Measurements from ENCODE around the gene P3R3URF. TPM values are rescaled to one million over a fixed set of nuclear protein-coding genes. Genes with fewer than 3 reads are reported as not detected.
"Not testable (repeated sequence)": the region's sequence is repeated elsewhere in the genome, so short reads cannot be mapped to it uniquely, and the experiment has no call there.

P3R3URF gene
- total RNA-seq (2014; rRNA removed; shearing (Covaris generic)): not detected in 2 replicates

DNA sequence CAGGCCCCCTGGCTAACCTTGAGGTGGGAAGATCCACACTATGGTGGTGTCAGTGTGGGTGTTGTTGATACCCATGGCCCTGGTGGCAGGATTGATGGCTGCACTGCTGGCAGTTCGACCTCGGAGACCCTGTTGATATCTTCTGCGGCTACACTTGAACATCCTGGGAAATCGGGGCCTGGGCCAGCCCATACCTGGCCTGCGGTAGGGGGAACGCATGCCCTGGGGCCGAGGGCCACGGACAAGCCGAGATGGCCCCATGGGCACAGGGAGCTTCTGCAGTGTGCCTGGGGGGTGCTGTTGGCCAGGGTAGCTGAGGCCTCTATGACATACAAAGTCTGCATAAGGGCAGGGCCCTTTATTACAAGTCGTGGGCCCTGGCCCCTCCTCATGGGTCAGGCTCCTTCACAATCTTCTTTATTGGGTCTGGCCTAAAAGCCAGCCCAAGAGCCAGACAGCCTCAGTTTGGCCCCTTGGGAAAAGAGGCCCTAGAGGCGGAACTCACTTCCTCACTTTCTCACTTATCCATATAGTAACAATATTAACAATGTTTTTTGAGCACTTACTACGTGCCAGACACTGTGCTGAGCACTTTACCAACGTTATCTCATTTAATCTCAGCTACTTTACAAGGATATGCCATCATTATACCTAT is at the start of gene P3R3URF:
Gene P3R3URF, minus strand, starts transcription at position 278 of the 655 bp plus-strand sequence. Its CDS starts 17 bp downstream, at position 261.
- DNase-seq (ENCODE audit: low read depth): no peak

DNA sequence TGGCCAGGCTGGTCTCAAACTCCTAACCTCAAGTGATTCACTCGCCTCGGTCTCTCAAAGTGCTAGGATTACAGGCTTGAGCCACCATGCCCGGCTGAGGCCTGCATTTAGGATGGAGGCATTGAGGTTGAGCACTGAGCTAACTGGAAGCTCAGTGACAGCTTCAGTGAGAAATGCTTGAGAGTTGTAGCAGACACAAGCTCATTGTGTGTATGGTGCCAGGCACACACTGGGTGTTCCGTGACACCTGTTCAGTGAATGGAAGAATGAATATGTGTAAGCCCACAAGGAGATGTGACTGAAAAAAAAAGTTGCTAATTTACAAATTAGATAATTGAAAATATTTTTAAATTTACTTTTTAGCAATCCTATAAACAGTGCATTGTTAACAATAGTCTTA is 48.7 kb upstream of the P3R3URF start:
- no peak for DNase-seq (ENCODE audit: low read depth)

DNA sequence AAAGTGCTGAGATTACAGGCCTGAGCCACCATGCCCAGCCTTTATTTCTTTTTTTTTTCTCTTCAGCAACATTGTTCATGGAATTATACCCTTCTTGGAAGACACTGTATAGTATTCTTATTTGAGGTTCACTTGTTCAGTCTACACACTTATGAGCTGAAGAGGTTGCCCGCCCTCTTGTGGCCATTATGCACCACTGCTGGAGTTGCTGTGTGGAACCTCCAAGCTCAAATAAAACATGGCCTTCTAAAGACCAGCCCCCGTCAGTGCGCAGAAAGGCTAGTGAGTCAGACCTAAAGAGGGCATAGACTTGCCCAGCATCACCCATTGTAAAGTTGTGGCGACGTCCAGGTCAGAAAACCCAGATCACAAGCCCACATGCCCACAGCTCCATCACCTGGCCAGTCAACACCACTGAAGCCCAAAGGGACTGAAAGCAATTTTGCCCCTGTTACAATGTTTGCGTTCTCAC is 47.2 kb upstream of the P3R3URF start:
- peak; percentile 89 for DNase-seq (ENCODE audit: low read depth)

DNA sequence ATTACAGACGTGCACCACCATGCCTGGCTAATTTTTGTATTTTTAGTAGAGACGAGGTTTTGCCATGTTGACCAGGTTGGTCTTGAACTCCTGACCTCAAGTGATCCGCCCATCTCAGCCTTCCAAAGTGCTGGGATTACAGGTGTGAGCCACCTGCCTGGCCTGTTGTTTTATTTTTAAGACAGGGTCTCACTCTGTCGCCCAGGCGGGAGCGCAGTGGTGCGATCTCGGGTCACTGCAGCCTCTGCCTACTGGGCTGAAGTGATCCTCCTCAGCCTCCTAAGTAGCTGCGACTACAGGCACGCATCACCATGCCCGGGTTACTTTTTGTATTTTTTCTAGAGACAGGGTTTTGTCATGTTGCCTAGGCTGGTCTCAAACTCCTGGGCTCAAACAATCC is 46.8 kb upstream of the P3R3URF start:
- DNase-seq (ENCODE audit: low read depth): not testable (repeated sequence)

DNA sequence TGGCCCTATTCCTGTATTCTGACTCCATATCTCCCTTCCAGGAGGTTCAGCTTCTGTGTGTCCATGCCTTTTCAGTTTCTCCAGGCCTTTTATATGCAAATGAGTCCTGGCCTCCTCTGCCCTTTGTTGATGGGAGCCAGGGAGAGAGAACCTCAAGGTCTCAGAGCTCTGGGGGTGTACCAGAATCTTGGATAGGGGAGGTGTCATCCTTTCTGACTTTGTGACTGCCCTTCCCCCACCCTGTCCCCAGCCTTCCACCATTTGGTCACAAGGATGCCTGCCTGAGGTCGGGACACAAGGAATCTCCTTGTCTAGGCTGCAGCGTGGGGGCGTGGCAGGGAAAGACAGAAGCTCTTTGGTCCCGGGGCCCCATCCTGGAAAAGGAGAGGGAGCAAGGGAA is 45.5 kb upstream of the P3R3URF start:
- no peak for DNase-seq (ENCODE audit: low read depth)

DNA sequence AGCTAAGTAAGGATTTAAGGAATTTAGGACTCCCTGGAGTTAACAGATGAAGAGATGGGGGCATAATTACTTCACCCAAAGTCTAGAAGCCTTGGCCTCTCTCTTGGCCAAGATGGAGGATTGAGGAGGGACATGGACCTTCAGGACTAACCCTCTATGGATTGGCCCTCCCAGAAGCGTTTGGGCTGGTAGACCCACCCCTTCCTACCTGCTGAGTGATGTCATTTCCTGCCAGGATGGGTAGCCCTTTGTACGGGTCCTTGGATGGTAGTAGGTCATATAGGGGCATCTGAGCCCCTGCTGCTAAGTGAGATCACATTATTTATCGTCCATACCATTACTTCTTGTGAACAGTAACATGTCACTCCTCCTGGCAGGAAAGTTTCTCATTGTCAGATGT is 44.5 kb upstream of the P3R3URF start:
- no peak for DNase-seq (ENCODE audit: low read depth)

DNA sequence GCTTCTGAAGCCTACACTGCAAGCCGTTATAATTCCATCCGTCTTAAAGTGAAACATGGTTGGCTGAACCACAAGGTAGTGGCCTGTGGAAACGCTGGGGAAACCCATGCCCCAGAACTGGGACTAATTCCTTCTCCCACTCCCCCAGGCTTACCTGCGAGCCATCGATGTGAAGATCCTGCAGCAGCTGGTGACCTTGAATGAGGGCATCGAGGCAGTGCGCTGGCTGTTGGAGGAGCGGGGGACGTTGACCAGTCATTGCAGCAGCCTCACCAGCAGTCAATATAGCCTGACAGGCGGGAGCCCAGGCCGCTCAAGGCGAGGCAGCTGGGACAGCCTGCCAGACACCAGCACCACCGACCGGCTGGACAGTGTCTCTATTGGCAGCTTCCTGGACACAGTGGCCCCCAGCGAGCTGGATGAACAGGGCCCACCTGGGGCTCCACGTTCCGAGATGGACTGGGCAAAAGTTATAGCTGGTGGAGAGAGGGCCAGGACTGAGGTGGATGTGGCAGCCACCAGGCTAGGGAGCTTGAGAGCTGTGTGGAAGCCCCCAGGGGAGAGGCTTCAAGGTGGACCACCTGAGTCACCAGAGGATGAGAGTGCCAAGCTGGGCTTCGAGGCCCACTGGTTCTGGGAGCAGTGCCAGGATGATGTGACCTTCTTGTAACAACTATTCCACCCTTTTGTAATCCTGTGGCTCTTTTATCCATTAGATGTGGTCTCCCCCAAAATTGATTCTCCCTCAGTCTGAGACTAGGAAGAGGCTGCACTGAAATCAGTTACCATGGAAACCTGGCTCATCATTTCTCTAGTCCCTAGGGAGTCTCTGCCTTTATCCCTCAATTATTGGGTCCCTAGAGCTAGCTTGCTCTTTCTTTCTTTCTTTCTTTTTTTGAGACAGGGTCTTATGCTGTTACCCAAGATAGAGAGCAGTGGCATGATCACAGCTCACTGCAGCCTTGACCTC is 43.5 kb upstream of the P3R3URF start:
- DNase-seq (ENCODE audit: low read depth): peak; percentile 40

DNA sequence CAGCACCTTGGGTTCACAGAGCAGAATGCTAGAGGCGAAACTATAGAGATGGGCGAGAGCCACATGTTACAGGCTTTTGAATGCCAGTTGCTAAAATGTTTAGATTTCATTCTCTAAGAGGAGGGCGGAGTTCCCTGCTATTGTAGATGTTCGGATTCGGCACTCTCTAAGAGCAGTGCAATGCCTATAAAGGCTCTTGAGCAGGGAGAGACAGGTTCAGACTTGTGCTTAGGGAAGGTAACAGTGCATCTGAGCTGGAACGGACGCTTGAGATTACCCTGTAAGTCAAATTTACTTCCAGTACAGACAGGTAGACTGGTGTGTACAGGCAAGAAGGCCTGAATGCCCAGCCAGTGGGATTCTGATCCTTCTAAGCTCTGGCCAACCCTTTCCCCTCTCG is 42.2 kb upstream of the P3R3URF start:
- no peak for DNase-seq (ENCODE audit: low read depth)

DNA sequence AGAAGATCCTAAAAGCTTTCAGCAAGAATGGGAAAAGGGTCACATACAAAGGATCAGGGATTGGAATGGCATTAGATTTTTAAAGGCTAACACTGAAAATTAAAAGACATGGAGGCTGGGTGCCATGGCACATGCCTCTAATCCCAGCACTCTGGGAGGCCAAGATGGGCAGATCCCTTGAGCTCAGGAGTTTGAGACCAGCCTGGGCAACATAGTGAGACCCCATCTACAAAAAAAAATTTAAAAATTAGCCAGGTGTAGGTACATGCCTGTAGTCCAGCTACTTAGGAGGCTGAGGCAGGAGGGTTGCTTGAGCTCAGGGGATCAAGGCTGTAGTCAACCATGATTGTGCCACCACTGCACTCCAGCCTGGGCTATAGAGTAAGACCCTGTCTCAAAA is 39.2 kb upstream of the P3R3URF start:
- DNase-seq (ENCODE audit: low read depth): no peak

DNA sequence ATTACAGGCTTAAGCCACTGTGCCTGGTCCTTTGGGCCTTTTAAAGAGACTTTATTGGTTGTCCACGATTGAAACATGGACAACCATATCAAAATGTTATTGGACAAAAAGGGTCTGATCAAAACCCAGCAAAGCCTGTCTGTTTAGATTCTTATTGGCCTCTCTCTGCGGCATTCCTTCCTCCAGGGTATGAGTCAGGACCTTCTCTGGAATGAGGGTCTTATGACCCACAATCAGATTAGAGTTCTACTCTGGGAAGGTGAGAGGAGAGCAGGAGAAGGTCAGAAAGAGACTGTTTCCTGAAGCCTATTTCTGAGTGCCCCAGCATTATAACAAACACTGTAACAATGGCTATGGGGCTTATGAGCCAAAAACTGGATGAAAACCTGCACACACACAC is 34.8 kb upstream of the P3R3URF start:
- DNase-seq (ENCODE audit: low read depth): no peak

DNA sequence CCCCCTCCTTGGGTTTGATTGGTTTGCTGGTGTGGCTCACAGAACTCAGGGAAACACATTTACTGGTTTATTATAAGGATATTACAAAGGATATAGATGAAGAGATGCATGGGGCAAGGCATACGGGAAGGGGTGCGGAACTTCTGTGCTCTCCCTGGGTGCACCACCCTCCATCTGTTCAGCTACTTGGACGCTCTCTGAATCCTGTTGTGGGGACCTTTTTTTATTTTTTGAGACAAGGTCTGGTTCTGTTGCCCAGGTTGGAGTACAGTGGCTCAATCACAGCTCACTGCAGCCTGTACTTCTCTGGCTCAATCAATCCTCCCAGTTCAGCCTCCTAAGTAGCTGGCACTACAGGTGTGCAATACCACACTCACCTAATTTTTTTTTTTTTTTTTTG is 34.3 kb upstream of the P3R3URF start:
- DNase-seq (ENCODE audit: low read depth): no peak

DNA sequence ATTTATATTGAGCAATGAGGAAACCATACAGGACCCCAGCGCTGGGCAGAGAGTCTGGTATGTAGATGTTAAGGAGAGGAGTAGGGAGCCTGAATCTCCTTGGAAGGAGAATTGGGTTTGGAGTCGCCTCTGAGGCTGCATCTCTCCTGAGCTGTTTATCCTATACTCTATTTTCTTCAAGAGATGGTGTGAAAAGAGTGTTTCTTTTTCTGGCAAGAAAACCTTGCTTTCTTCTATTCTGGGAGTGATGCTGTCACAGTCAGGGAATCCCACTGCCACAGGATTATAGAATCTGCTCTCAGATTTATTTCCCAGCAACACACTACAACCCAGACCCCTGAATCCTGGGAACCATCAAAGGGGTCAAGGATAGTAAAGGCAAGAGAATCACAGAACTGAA is 30.1 kb upstream of the P3R3URF start:
- DNase-seq (ENCODE audit: low read depth): no peak

DNA sequence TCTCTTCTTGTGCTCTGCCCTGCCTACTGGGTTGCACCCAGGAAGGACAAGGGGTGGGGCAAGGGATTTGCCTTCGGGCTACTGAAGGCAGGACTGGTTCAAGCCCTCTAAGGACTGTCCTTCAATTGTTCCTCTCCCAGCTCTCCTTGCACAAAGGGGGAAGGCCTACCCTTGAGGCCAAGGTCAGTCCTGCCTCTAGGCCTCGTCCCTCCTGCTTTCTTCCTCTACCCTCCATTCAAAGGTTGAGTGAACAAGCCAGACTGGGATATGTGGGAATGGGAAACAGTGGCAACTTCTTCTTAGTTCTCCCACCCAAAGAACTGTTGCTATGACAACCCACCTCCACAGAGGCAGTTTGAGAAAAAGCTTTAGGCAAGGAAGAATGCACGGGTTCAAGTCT is 29.5 kb upstream of the P3R3URF start:
- no peak for DNase-seq (ENCODE audit: low read depth)

DNA sequence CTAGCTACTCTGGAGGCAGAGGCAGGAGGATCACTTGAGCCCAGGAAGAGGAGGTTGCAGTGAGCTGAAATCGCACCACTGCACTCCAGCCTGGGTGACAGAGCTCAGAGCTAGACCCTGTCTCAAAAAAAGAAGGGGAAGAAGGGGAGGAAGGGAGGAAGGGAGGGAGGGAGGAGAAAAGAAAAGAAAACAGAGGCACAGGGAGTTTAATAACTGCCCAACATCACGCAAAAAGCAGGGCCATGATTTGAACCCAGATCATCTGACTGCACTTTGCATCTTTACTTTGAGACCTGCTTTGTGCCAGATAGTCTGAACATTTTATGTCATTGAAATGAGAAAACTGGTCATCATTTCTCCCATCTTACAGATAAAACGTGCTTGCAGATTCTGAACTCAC is 28.9 kb upstream of the P3R3URF start:
- no peak for DNase-seq (ENCODE audit: low read depth)

DNA sequence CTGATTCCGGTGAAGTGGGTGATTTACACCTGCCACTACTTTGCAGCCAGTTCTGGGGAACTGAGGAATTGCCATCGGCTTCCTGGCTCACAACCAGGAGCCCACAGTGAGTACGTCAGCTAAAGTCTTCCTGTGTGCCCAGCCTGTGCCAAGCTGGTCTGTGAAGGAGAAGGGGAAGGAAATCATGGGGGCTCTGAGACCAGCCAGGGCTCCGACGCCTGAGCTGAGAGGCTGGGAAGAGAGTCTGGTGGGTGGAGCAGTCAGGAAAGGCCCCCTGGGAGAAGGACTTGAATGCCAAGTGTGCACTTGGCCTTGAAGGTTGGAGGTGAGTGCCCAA is 28.1 kb upstream of the P3R3URF start:
- no peak for DNase-seq (ENCODE audit: low read depth)

DNA sequence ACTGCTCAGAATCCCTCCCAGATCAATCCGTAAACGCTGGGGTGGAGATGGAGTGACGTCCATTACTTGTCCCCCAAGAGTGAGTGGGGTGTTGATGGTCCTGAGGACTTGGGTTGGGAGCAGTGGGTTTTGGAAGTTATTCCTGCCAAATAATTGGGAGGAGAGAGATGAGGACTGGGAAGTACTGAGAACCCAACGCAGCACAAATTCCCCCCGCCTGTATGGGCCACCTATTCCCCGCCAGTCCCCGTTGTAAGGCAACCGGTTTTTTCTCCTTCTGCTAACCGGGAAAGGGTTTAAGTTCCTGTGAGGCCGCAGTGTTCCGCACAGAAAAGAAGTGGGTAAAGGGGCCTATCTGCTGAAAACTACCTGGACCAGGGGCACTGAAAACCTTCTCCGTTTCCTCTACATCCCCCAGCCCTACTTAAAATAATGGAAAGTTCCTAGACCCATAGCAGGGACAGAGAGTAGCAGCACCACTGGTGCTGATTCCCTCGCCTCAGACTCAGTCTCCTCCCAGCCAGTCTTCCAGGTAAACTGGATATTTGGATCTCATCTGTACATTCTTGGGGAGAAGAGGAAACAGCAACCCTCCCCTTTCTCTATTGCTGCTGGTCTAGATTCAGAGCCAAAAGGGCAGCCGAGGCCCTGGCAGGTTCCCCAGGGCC is 27.6 kb upstream of the P3R3URF start:
- no peak for DNase-seq (ENCODE audit: low read depth)

DNA sequence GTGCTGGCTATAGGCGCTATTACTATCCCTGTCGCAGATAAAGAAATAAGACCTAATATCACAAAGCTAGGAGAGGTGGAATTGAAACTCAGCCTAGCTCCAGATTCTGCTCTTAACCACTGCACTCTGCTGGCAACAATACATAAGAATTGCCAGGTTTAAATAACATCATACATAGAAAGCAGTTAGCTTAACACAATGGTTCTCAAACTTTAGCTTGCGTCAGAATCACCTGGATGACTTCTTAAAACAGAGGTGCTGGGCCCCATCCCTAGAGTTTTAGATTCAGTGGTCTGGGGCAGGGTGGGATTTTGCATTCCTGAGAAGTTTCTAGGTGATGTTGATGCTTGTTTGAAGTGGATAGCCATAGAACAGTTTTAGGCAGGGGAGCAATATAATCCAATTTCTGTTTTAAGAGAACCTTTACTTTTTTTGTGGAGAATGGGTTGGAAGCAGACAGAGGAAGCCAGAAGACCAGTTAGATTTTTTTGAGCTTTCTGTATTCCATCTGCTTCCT is 23.0 kb upstream of the P3R3URF start:
- no peak for DNase-seq (ENCODE audit: low read depth)

DNA sequence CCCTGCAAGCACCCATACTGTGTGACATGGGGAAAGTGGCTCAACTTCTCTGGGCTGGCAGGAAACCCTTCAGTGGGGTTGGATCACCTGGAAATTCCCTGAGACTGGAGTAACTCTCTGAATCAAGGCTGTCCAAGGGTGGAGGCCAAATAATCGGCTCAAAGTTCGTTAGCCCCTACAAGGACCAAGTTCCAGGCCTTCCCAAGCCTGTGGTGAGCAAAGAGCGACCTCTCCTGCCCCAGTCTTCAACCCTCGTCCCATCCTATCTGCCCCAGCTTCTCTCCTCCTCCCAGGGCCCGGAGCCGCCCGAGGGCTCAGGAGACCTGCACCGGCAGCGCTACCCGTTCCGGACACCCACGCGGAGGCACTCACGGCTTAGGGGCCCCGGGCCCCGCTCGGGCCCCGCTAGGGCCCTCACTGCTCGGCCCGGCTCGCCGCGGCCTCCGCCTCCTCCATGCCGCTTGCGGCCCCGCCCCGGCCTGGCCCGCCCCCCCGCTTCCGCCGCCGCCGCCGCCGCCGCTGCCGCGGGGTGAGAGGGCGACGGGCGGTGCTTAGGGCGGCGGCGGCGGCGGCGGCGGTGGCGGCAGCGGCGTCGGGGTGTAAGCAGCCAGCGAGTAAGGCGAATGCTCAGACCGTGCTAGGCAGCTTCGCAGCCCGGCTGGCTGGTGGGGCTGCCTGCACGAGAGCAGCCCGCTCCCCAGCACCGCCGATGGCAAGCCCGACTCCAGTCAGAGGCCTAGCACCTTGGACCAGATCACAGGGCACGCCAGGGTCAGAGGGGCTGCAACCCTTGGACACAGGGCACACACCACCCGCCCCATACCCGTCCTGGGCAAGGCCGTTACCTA is 21.9 kb upstream of the P3R3URF start, which contains the start of gene POMGNT1:
Gene POMGNT1, minus strand, starts transcription at position 471 of the 848 bp plus-strand sequence. CDS start 613 bp downstream, outside the sequence.
- DNase-seq (ENCODE audit: low read depth): peak; percentile 89

DNA sequence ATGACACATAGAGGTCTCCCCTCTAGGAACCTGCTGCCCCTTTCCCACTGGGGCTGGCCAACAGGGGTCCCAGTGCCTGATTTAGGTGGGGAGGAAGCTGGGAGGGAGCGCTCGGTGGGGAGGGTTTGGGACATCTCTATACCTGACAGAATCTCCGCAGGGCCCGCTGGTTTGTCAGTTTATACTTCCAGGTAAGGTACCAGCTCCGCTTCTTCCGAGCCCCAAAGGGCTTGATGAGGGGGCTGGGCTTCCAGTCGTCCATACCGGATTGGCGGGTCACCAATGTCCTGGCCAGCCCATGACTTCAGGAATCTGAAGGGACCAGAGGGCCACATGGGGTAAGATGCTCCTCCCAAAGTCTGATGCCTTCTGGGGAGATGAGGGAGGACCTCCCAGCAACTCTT is 21.3 kb upstream of the P3R3URF start:
- no peak for DNase-seq (ENCODE audit: low read depth)

DNA sequence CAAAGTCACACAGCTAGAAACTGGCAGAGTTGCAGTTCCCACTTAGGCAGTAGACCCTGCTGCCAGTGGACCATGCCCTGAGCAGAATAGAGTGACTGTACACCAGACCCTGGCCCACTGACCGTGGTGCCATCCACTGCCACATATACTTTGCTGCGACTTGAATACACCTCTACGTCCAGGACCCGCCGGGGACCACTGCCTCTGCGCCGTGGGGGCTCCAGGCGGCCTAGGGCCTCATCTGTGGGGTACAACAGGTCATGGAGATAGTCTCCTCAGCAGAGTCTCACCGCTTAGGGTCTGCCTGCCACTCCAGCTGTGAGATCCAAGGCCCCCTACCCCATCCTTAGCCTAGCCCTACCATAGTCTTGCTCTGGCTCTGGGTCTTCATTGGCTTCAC is 20.3 kb upstream of the P3R3URF start:
- DNase-seq (ENCODE audit: low read depth): no peak

DNA sequence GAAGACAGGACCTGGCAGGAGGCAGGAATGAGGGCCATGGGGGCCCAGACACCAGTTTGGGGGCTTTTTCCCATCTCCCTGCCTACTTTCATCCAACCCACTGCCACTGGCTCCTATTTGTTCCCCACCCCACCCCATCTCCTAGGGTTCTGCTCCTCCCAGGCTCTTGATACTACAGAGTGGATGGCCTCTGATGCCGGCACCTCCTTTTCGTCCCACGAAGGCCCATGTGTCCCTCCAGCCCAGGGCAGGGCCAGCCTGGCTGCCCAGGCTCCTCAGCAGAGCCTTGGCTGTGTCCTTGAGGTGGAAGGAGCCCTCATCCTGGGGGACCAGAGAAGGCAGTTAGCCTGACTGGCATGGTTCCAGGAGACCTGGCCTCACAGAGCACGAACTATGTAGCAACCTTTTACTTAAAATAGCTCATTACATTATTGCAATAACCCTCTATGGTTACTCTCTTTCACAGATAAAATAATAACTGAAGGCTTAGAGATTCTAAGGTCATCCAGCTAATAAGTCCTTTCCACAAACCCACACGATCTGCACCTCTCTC is 18.4 kb upstream of the P3R3URF start:
- DNase-seq (ENCODE audit: low read depth): no peak
